IPS DF 19.7 (cell line): ENCODE results near the gene TMEM158.

Experiments used
- DNase-seq: peaks from one replicate; pipeline ENCODE4 v3.0.0-alpha.2; 2013; ENCODE audit warnings: low read depth, low spot score

TMEM158 gene

GRCh38 chr3:45234250-45234649 lies 8.2 kb upstream of the TMEM158 start:
- no peak for DNase-seq

GRCh38 chr3:45232521-45232920 lies 6.4 kb upstream of the TMEM158 start:
- no peak for DNase-seq

DNA sequence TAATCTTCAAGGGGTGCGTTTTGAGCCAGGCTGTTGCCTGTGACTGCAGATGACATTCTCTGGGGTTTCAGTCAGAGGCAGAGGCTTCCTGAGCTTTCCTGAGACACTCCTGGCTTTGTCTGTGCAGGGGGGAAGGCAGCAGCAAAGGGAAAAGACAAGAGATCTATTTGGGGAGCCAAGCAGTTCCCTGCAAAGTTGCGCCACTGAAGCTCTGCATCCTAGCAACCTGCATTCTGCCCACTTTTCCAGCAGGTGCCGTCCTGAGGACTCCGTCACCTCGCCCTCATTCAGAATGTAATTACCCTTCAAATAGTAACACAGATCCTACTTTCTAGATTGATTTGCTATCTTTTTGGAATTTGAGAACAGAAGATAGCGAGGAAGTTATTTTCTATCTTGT lies 1.9 kb upstream of the TMEM158 start:
- no peak for DNase-seq

DNA sequence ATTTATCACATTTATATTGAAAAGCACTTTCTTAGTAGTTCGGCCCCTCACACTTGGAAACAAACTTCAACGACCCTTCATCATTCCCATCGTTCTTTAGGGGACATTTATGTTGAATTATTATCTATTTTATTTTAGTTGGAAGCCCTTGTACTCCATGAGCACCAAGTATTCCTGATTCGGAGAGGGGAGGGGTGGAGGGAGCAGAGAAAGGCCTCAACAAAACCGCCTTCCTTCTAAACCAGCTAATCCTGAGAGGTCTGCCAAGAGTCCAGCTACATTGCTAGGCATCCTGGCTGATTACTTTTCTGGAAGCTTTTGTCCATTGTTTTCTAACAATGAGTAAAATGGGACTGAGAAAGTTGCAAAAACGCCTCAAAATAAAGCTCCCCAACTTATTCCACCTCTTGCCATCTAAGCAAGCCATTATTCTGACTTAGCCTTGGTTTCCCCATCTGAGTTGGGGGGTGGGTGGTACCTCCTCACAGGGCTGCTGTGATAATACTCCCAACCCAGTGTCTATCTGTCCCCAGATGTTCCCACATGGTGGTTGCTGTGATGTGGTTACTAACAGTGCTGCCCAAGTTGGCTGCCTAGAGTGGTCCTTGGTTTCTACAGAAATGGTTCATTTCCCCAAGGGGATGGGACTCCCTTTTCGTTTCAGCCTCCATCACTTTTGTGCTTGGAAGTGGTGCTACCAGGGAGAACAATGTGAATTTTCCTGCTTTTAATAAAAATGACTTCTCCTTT lies 1.2 kb upstream of the TMEM158 start:
- no peak for DNase-seq

- no peak for DNase-seq
These were observed 452 bp downstream of the TMEM158 start for GRCh38 chr3:45225465-45226205.

GRCh38 chr3:45224824-45225464 lies 1.1 kb downstream of the TMEM158 start:
- no peak for DNase-seq

DNA sequence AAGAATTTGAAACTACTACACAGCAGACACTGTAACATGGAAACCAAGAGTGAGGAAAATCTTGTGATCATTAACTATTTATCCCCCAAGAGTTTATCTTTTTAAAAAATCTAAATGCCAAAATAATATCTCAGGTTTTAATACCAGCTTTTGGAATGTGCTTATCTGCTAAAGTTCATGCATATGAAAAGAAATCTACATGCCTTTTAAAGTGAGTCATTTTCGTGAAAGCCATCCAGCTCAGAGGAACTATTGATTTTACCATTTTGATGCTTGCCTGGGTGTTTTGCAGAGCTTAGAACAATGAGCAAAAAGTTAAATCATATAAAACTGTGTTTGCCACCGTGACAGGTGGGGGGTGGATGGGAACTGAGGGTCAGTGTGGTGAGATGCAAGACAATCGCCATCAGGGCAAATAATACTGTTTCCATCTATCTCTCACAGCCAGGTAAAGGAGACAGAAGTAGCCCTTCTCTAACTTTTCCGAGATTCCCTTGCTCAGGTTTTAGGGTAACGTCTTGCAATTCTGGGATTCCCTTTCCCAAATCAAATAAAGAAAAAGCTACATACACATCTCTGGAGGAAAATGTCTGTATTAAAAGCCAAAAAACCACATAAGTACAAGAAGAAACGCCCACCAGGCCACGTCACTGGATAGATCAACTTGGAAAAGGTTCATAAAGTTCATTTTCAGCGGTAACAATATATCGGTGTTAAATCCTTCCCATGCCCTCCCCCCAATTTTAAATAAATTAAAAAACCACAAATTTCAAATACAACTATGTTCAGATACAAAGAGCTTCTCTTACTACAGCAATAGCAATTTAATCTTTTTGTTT lies 2.0 kb downstream of the TMEM158 start:
- no peak for DNase-seq

- no peak for DNase-seq
These were observed 6.4 kb downstream of the TMEM158 start for GRCh38 chr3:45219694-45220093.

DNA sequence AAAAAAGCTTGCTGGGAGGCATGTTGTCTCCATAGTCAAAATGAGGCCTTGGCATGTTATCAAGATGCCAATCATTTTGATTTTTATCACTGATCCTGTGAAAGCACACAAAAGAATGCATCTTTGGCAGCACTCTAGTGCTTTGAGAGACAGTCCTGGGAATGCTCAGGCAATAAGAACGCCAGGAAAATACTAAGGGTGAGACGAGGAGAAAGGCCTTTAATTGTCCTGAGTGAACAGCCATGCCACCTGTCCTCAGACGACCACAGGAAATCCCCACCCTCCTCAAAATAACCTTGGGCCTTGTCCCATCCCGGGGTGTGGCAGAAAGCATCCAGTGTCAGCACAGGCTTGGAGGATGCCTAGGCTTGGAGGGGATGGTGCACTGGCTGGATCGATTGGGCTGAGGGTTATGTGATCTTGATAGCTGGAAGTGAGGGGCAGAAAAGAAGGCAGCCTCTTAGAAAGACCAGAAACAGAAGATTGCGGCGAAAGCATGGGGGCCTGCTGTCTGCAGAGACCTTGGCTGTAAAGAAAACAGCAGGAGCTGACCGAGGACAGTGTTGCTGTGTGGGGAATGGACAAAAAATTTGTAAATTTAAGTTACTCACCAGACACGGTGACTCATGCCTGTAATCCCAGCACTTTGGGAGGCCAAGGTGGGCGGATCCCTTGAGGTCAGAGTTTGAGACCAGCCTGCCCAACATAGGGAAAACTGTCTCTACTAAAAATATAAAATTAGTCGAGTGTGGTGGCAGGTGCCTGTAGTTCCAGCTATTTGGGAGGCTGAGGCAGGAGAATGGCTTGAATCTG lies 7.3 kb downstream of the TMEM158 start:
- no peak for DNase-seq

- no peak for DNase-seq
These were observed 10.0 kb downstream of the TMEM158 start for GRCh38 chr3:45216021-45216609.

- no peak for DNase-seq
These were observed 10.6 kb downstream of the TMEM158 start for GRCh38 chr3:45215466-45215865.

DNA sequence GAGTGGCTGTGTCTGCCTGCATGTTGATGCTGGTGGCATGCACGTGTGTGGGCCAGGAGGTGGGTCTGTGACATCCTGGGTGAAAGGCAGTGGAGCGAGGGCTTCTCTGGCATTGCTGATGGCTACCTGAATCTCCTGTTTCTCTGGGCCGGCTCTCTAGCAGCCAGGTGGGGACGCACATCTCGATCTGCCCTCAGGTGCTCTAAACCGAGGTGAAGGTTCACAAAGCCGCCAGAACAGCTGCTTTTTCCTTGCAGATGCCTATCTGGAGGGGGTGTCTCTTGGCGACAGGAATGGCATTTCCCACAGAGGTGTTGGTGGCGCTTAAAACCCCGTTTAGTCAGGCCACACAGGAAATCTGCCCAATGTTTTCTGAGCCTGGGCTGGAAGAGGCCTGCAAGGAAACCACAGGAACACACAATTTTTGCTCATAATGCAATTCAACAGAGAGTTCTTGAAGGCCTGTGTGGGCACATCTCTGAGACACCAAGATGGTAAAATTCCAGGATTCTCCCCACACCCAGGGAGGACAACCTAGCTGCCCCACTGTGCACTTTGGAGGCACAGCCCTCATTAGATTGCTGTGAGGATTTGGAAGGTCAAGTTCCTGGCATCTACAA lies 11.9 kb downstream of the TMEM158 start:
- DNase-seq = no peak

GRCh38 chr3:45212095-45212468 lies 14.0 kb downstream of the TMEM158 start:
- no peak for DNase-seq

- no peak for DNase-seq
These were observed 14.5 kb downstream of the TMEM158 start for GRCh38 chr3:45211466-45212094.

- DNase-seq = no peak
These were observed 15.6 kb downstream of the TMEM158 start for GRCh38 chr3:45210308-45211041.

DNA sequence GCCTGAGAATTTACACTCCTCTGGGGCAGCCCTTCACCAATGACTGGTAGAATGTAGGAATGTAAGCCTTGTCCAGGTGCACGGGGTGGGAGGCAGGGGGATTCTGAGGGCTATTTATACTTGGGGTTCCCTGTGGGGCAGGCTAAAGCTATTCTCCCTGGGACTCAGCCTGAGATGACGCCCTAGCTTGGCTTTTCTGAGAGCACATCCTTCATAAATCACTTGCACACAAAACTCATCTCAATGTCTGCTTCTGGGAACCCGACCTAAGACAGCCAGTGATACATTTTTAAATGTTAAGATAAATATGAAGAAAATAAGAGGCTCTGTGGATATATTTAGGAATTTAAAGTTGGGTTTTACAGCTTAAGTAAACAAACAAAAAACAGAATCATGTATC lies 16.6 kb downstream of the TMEM158 start:
- no peak for DNase-seq

DNA sequence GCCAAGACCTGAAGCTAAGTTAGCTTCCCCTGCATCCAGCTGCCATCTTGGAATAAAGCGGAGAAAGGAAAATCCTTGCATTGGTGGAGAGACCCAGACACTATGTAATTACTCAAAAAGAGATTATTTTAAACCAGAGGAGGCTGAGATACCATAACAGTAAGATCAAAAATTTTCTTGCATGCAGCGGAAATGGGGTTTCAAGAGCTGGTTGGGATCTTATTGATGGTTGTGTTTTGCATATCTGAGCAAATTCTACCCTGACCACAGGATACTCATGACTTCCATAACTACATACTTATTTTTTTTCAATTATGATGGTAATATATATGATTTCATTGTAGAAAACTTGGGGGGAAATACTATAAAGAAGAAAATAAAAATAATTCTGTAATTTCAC lies 17.5 kb downstream of the TMEM158 start:
- DNase-seq = no peak

DNA sequence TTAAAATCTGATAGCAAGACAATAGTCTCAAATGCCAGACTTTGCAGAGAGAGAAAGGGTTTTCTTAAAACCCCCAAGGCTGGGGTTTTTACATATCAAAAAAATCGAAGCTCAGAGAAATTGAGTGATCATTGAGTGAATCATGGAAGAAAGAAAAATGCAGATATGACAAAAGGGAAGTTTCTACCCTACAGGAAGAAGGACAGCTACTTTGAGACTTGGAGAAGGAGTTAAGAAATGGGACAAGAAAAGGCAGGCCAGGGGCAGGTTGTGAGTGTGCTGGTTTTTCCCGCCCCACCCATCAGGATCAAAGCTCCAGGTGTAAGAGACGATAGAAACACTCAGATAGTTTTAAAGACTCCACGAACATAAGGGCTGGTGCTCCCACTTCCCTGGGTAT lies 18.6 kb downstream of the TMEM158 start:
- DNase-seq = no peak

- no peak for DNase-seq
These were observed 21.0 kb downstream of the TMEM158 start for GRCh38 chr3:45205126-45205525.
